AG08395 (cell line): ENCODE results near the gene SRM.
A peak's percentile ranks its signal among the peaks of the same experiment; 100 is the strongest.
"Not testable (repeated sequence)": the region's sequence is repeated elsewhere in the genome, so short reads cannot be mapped to it uniquely, and the experiment has no call there.

ENCODE experiments used
- DNase-seq: peaks from one replicate; pipeline ENCODE4 v3.0.0; 2012; ENCODE audit warnings: mixed read lengths, low spot score

Gene SRM

DNA sequence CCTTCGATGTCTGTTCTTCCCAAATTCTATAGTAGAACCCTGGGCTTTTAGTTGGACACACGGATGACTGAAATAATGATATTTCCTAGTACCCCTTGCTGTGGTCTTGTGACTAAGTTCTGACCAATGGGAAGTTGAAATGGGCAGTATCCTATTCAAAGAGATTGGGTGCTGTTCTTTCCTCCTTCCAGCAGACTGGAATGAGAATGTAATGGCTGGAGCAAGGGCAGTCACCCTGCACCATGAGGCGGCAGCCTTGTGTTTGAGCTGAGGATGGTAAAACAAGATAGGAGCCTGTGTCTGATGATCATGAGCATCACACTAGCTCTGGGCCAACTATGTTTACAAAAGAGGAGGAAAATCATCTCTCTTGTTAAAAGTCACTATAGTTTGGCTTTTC is 5.1 kb upstream of the SRM start:
- DNase-seq = no peak

- DNase-seq = not testable (repeated sequence)
Measured at GRCh38 chr1:11063937-11064537, 4.2 kb upstream of the SRM start.

DNA sequence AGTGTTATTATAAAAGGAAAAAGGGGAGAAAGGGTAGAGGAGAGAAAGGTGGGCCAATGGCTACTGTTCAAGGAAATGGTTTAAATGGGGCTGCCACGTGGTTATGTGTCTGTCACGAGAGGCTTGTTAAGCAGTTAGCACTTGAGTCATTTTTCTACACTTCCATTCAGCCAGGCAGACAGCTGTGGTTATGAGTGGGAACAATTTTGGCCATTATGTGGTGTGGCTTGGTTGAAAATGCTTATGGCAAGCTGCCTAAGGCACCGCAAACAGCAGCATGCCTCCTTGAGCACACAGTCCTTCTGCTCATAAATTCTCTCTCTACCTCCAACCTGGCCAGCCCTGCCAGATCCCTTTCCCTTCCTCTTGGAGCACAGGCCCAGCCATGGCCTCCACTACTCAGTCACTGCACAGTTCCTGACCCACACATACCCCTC is 3.2 kb upstream of the SRM start:
- DNase-seq = peak; percentile 87

GRCh38 chr1:11061652-11062365 is 2.0 kb upstream of the SRM start:
- no peak for DNase-seq

DNA sequence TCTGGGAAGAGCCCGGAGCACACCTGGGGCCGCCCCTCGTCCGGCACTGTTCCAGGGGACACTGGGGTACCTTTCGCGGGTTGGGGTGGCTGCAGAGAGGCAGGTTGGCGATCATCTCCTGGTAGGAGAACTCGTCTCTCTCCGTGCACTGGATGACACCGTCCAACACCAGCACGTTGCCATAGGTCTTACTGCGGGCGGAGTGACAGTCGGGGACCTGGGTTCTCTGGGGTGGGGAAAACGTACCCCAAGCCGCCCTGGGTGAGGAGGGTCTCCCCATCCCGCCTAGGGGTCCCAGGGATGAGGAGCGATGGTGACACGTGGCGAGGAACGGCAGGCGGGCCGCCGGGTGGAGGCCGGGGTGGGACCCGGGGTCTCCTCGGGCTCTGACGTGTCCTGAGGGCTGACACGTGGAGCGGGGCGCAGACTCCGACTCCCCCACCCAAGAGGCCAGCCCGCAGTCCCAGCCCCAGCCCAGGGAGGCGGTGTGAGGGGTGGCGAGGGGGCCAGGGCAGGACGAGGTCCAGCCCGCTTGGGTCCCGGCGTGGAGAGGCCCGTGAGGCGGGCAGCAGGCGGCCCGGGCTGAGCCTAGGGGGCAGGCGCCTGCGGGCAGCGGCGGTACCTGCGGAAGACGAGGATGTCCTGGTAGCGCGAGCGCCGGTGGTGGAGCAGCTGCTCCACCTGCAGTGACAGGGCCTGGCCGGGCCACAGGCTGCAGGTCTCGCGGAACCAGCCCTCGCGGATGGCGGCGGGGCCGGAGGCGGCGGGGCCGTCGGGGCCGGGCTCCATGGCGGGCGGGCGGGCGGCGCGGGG is 457 bp downstream of the SRM start:
- no peak for DNase-seq

- no peak for DNase-seq
Measured at GRCh38 chr1:11058595-11059154, 1.1 kb downstream of the SRM start.

DNA sequence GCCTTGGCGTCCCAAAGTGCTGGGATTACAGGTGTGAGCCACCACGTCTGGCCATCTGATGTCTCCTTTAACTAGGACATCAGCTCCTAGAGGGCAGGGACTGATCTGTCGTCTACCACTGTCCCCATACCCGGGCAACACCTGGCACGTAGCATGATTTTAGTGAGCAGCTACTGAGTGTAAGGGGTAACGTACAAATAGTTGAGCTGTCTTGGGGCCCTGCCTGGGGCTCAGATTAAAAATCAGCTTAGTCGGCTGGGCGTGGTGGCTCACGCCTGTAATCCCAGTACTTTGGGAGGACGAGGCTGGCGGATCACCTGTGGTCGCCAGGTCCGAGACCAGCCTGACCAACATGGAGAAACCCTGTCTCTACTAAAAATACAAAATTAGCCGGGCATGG is 1.8 kb downstream of the SRM start:
- no peak for DNase-seq

DNA sequence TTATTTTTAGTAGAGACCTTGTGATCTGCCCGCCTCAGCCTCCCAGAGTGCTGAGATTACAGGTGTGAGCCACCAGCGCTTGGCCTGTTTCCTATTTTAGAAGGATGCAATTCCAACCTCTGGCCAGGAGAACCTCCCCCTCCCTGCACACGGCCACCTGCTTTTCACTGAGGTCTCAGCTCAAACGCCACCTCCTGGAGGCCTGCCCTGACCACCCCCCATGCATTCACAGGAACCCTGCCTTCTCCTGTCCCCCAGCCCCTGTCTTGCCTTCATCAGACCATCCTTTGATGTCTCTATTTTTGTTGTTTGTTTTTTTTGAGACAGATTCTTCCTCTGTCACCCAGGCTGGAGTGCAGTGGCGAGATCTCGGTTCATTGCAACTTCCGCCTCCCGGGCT is 2.3 kb downstream of the SRM start:
- no peak for DNase-seq

DNA sequence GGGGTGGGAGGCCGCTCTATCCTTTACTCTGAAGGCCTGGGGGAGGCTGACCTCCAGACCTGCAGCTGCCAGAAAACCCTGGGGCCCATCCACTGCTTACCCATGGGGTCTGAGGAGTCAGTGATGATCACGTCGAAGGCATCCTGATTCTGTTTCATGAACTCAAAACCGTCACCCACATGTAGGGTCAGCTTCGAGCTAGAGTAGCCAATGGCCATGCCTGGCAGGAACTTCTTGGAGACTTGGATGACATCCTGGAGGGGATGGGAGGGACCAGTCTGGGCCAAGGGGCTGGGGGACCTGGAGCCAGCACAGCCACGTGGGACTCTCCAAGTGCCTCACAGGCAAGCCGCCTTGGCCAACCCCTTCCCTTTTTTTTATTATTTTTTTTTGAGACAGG is 3.3 kb downstream of the SRM start:
- DNase-seq = no peak

- DNase-seq = no peak
Measured at GRCh38 chr1:11055676-11056075, 4.1 kb downstream of the SRM start.

DNA sequence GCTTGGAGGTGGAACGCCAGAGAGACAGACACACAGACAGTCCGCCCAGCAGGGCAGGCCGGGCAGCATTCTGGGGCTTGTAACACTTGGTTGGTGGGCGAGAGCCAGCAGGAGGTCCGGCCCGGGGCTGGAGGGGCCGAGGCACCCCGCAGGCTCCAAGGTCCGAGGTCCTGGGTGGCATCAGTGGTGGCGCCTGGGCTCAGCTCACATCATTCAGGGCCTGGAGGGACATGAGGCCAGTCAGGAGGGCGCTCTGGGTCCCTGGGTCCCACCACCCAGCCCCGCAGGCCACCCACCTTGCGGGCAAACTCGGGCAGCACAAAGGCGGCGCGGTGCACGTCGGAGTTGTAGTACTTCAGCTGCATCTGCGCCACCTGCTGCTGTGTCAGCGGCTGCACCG is 5.2 kb downstream of the SRM start:
- DNase-seq = no peak

DNA sequence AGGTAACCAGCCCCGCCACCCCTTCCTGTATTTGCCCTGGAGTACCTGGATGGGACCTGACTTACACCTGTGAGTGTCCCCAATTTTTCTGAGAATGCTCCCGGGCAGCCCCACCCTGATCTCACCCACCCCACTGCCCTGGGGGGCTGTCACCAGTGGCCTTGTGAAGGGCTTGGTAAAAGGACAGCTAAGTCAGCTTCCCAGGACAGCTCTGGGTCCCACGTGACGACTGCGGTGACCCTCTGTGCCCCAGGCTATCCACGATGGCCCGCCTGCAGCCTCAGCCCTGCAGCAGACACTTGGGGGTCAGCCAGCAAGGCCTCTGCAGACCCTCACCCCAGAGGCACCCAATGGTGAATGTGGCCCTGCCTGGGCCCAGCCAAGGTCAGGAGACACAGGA is 5.6 kb downstream of the SRM start:
- no peak for DNase-seq

DNA sequence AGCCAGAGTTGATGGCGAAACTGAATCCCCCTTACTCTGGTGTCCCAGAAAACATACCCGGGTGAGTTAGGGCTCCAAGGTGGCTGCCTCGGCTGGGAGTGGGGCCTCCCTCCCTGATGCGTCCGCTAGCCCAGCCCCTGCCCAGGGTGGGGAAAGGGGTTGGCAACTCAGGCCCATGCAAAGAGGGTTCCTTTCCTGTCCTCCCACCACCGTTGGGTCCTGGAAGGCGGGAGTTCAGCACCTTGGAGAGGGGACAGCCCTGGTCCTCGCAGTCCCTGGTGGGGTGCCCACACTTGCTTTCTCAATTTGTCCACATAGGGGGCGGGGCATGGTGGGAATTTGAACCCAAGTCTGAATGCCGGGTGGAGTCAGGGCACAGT is 6.1 kb downstream of the SRM start:
- peak; percentile 55 for DNase-seq

DNA sequence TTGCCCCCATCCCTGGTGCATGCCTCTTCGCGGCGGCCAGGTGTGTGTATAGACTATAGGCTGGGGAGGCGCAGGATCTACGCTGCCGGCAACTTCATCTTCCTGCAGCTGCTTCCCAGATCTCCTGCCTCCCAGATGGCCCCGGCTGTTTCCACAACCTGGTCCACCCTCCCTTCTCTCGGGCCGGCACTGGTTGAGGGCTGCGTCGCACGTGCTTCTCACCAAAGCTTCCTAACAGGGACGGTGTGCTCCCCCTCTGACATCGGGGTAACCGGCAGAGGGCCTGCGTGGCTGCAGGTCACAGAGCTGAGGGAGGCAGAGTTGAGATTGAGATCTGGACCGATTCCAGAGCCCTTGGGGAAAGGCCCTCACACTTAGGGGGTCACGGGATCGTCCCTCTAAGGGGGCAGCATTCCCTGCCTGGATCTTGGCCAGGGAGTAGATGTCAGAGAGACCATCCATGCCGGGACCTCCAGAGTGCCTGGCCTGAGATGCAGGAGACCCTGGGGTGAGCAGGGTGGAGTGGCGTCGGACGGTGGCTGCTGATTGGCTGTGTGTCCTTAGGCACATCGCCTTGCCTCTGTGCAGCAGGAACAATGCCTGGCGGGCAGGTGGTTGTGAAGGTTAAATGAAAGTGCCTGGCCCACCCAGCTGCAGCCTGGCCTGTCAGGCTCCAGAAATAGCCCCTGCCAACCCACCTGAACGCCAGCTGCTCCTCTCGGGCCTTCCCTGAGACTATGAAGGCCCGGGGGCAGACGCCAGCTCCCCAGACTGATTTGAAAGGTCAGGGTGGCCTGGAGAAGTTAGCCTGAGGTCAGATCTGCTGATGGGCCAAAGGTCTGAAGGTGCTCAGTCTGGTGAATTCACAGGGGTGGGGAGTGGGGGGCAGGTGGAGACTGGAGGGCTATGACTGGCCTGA is 6.7 kb downstream of the SRM start:
- DNase-seq = no peak

DNA sequence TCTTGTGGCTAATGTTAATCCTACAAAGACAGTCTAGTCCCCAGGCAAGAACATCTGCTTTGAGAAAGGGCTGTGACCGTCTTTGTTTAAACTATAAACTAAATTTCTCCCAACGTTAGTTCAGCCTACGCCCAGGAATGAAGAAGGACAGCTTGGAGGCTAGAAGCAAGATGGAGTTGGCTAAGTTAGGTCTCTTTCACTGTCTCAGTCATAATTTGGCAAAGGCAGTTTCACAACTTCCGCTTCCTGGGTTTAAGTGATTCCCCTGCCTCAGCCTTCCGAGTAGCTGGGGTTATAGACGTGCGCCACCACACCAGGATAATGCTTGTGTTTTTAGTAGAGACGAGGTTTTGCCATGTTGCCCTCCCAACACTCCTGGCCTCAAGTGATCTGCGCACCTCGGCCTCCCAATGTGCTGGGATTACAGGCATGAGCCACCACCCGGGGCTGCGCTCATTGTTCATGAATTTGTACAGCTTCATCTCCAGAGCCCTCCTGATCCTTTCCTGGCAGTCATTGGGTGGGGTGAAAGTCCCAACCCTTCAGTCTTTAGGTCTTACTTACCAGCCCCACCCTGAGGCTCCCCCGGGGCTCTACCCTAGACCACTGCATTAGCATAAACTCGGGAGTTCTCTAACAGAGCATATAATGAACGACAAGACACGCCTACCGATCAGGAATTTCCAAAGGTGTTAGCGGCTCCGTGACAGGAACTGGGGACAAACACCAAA is 7.9 kb downstream of the SRM start:
- no peak for DNase-seq

GRCh38 chr1:11051121-11051520 is 8.7 kb downstream of the SRM start:
- DNase-seq = not testable (repeated sequence)

- DNase-seq = no peak
Measured at GRCh38 chr1:11046625-11047365, 13.0 kb downstream of the SRM start, which contains the start of gene MASP2. MASP2 (minus strand) TSS chr1:11047239; CDS start chr1:11047207, 32 bp downstream.

- no peak for DNase-seq
Measured at GRCh38 chr1:11046270-11046566, 13.6 kb downstream of the SRM start.

DNA sequence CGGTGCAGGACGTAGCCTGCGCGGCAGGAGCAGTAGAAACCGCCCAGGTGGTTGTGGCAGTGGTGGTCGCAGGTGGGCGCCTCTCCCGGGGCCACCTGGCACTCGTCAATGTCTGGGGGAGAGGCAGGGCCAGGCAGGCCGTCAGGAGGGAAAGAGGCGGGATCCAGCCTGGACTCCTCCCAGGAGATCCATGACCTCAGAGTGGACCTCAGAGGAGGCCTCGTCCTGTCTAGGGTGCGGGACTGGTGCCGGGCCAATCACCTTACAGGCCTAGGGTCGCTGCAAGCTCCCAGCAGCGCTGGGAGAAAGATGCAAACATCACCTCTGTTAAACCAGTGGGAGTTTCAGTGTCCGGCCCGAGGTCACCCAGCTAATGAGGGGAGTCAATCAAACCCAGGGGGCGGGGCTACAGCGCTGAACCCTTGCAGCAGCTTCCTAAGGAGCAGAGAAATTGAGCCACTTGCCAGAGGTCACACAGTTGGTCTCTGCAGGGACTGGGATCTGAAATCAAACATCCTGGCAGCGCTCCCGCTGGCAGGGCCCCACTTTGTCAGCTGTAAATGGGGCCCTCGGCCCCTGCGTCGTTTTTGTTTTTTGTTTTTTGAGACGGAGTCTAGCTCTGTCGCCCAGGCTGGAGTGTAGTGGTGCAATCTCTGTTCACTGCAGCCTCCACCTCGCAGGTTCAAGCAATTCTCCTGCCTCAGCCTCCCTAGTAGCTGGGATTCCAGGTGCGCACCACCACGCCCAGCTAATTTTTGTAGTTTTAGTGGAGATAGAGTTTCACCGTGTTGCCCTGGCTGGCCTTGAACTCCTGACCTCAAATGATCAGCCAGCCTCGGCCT is 14.2 kb downstream of the SRM start:
- DNase-seq = no peak
